ENCODE measurements around the gene ERVV-1.

GRCh38 chr19:53034948-53035675, 21.4 kb downstream of the ERVV-1 start:
- TF ChIP-seq CTCF (IDR thresholded peaks at IDR 0.05), result no peak
- no peak for TF ChIP-seq POLR2A (IDR thresholded peaks at IDR 0.05)
- no peak for TF ChIP-seq POLR2AphosphoS5 (IDR thresholded peaks at IDR 0.05)

Measured in stomach (tissue), 4 donors.